GM21526 (cell line): Measurements from ENCODE around the gene ABCG1.

Experiments used
- ATAC-seq: cut with Tn5 transposase; IDR thresholded peaks from one replicate; pipeline ENCODE4 v1.9.1; 2021; ENCODE audit warnings: moderate library complexity; ENCODE audit not compliant: unreplicated experiment, low FRiP score

Gene ABCG1

GRCh38 chr21:42300956-42301355, 82.0 kb downstream of the ABCG1 start:
- no peak for ATAC-seq

- no peak for ATAC-seq
Measured at GRCh38 chr21:42301371-42302075, 82.6 kb downstream of the ABCG1 start.

DNA sequence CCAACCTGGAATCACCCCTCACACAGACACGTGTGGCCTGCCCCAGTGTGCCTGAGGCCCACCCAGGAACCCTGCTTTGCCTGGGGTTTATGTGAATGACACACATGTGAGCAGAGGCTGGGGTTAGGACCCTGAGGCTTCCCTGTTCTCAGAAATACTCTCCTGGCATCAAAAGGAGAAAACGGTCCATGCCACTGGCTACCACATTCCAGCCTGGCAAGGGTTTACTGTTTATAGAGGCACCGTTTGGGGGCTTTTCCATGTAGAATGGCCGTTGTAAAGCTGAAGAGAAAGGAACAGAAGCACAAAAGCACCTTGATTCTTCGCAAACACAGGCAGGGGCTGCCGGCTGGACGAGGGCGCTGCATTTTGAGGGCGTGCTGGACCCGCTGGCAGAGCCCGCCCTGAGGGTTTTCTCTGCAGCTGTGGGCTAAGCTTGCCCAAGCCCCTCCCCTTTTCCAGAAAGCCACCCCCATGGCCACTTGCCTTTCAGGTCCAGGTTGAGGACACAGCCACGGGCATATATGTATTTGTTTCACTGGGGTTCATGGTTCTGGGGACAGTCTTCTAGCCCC, 83.2 kb downstream of the ABCG1 start:
- ATAC-seq = no peak

DNA sequence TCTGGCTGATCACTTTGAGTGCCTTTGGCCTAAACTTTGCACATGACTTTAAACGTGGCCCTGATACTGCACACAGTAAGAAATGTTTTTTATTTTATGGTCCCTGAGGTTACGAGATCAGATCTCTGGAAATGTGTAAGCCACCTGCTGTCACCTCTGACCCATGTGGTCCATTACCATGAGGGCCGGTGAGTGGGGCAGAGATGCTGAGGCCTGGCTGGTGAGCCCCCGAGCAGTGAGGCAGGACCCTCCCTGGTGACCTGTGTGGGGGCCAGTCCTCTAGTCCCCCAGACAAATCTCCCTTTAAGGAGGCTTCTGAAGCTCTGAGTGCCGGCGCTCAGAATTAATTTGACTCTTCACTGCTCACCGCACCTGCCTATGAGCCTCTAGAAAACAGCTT, 83.9 kb downstream of the ABCG1 start:
- no peak for ATAC-seq

GRCh38 chr21:42303443-42303842, 84.5 kb downstream of the ABCG1 start:
- no peak for ATAC-seq

DNA sequence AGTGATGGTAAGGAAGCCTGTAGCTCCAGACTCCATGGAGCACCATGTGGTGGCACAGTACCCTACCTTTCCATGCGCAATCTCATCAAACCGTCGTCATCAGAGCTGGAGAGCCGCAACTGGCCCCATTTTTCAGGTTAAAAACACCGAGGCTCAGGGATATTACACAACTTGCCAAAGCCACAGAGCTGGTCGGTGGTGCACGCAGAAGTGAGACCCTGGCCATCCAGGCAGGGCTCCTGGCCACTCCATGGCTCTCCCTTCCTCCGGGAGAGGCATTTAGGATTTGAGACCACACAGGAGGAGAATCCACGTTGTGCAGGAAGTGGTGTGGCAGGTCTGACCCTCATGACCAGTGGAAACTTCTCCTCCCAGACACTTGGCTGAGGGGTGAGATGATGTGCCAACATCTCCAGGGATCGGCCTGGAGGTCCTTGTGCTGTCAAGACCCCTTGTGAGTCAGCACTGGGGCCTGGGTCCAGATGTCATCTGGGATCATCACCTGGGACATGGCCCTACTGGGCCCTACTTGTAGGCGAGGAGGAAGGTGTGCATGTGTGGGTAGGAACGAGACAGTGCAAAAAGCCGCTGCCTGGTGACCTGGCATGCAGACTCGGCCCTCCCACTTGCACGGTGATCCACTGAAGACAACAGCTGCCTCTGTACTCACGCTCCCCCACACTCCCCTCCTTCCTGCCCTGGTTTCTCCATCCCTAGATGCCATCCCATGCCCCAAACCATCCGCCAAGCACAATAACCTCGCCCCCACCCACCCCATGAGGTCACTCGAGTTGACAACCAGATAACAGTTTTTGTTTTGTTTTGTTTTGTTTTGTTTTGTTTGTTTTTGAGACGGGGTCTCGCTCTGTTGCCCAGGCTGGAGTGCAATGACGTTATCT, 85.9 kb downstream of the ABCG1 start:
- no peak for ATAC-seq

DNA sequence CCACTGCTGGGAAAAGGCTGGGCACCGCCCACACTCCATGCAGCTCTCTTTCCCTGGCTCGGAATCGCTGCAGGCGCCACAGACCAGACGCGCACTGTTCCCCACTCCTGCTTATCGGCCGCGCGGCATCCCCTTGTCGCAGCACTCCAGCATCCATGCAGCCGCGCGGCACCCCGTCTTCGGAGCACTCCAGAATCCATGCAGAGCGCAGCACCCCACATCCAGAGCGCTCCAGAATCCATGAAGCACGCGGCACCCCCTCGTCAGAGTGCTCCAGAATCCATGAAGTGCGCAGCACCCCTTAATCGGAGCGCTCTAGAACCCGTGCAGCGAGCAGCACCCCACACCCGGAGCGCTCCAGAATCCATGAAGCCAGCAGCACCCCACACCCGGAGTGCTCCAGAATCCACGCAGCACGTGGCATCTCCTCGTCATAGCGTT, 86.8 kb downstream of the ABCG1 start:
- no peak for ATAC-seq

- ATAC-seq = no peak
Measured at GRCh38 chr21:42306366-42307035, 87.6 kb downstream of the ABCG1 start.

GRCh38 chr21:42307106-42307505, 88.2 kb downstream of the ABCG1 start:
- ATAC-seq = no peak

DNA sequence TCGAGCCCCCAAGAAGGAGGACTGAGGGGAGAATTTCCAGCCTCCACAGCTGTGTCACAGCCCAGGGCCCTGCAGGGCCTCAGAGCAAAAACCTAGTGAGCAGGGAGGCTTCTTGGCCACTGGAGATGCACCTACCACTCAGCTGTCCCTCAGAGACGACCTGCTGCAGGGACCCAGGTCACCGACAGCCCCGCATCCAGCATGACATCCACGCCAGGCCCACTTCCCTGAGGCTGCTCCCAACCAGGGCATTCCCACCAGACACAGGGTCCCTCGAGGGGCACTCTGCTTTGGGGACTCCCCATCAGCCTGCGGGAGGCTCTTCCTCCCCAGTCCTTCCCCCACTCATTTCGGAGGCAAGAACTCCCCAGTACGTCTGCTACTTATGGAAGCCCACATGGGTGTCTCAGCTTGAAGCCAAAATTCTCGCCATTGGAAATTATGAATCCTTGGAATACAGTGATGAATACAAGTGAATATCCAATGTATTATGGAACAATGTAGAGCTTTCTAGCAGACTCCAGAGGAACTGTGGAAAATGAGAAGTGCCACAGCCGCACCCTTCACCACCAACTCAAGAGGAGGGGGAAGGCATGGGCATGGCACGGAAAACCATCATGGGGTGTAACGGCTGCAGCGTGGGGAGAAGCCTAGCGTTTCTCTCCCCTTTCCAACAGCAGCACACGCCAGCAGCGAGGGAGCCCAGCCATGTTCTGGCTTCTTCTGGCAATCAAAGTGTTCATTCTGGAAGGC, 89.4 kb downstream of the ABCG1 start:
- ATAC-seq = no peak

- no peak for ATAC-seq
Measured at GRCh38 chr21:42308914-42309752, 90.2 kb downstream of the ABCG1 start.

DNA sequence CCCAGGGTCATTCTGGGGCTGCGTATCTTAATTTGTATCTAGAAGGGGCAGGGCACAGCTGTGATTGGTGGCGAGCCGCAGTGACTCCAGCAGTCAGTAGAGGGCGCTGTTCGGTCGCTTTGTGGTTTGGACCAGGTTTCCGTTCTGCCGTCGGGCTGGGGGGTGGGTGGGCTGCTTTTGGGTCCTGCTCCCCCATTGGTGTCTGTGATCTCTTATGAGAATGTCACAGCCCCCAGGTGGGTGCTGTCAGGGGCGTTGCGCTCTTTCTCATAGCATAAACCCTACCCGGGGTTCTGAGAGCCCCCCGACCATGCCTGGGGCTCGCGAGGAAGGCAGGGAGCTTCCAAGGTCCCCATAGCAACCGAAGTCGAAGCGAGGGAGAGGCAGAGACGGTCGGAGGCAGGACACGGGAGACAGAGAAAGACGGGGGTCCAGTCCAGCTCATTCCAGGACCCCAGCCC, 90.8 kb downstream of the ABCG1 start:
- ATAC-seq = no peak

DNA sequence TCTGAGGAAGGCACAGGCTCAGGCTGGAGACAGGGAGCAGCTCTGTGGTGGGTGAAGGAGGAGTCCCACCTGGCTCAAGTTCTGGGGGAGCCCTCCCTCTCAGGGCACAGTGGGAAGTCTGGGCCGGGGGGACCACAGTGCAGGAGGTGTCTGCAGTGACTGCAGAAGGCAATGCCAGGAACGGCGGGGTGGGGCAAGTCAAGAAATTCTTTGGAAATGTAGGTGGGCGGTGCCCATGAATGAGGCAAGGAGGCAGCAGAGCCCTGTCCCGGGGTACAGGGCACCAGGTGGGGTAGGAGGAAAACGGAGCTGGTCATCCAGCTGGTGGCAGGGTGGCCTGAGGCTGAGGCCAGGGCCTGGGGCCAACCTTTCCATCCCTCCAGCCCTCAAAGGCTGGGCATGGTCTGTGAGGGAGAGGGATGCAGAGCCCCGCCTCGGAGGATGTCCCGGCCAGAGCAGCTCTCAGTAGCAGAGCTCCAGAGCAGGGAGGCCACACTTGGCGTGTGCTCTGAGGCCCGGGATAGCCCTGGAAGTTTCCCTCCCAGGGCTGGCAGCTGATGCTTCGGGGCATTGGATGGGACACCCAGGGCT, 91.6 kb downstream of the ABCG1 start:
- ATAC-seq = no peak

DNA sequence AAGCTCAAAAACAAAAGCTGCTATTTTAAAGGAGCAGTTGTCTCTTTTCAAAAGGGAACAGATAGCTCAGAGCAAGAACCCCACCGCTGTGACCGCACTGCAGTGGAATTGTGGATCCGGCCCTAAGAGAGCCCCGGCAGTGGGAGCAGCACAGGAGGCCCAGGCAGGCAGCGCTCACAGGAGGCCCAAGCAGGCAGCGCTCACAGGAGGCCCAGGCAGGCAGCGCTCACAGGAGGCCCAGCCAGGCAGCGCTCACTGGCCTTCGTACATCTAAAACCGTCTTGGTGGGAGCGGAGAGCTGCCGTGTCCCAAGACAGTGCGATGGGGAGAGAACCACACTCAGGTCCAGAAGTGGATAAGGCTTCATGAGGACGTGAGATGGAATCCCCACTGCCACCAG, 92.2 kb downstream of the ABCG1 start:
- ATAC-seq = no peak

DNA sequence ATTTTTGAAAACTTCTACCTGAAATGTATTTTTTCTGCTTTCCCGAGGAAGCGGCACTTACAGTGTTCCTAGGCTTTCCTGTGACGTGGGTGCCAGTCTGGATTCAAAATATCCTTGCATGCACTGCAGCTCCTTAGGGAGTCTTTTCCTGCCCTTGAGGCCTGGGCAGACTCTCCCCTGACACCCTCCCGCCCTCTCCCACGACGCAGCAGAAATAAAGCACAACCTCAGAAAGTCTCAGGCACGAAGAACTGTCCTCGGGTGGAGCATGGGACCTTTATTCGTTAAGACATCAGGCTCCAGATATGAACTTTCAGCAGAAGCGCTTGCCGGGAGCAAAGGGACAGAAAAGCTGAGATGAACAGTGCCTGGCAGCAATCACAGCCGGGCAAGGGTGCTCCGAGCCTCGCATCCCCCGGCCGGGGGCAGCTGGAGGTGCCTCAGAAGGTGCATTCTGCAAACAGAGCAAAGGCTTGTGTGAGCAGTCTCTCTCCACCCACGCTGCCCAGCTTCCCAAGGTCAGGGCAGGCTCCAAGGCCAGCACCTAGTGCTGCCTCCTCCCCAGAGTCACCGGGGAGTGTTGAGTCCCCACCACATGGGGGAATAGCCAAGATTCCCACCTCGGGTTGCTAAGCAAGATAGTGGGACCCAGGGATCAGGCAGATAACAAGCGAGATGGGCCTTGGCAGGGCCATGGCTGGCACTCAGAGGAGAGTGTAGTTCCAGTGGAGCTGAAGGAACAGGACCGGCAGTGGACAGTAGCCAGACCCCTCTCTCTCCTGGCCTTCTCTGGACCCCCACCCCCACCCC, 93.1 kb downstream of the ABCG1 start:
- no peak for ATAC-seq

DNA sequence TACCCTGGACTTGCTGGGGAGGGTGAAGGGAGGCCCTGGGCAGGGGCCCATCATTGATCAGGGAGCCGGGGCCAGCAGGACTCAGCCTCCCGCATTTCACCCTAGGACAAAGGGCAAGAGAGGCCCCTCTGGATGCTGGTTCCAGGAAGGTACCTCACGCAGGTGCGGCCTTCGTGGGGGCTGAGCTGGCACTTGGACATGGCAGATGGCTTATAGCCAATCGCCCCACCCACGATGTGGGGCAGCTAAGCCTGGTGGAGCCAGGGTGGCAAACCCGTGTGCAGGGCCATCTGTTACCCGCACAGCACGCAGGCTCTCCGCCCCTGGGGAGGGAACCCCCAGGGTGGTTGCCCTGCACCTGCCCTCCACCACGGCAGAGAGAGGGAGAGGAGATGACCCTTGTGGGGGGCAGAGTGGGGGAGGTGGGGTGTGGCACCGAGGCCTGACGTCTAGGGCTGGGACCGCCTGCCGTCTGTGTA, 93.7 kb downstream of the ABCG1 start:
- ATAC-seq = no peak

- no peak for ATAC-seq
Measured at GRCh38 chr21:42313501-42313969, 94.6 kb downstream of the ABCG1 start.
